Breast epithelium (tissue), 4 donors: Measurements from ENCODE around the gene ARID1B. TPM values are rescaled to one million over a fixed set of nuclear protein-coding genes. Genes with fewer than 3 reads are reported as not detected.

Source experiments
- DNase-seq, 2 donors: peaks; one replicate each; pipeline ENCODE4 v3.0.0-alpha.2; 2019; ENCODE audit warnings: low spot score in 2 of 2
- H3K27ac ChIP-seq, 2 donors: fragments of 200-600 bp; sonication (generic) in 1 of 2; one replicate each; pipeline ENCODE4 v1.5.1; 2016 to 2019; ENCODE audit warnings: mild to moderate bottlenecking in 1 of 2
- H3K27me3 ChIP-seq, 2 donors: fragments of 200-600 bp; sonication (generic) in 1 of 2; one replicate each; pipeline versions ENCODE4 v1.5.1 to v1.6.0; 2017 to 2019; ENCODE audit warnings: control low read depth in 1 of 2, mild to moderate bottlenecking in 1 of 2
- H3K36me3 ChIP-seq: fragments of 200-600 bp; one replicate; pipeline ENCODE4 v1.5.1; 2019
- H3K4me1 ChIP-seq, 2 donors: fragments of 200-600 bp; sonication (generic); one replicate each; pipeline ENCODE4 v1.5.1; 2016 to 2019; ENCODE audit warnings: control low read depth in 1 of 2
- H3K4me3 ChIP-seq, 3 donors: fragments of 200-600 bp; sonication (generic); 1 replicate in 2 of 3; 2 replicates in 1 of 3; pipeline ENCODE4 v1.5.1; 2016 to 2019; ENCODE audit warnings: mild to moderate bottlenecking in 3 of 3, moderate library complexity in 2 of 3
- H3K9me3 ChIP-seq, 2 donors: fragments of 200-600 bp; sonication (generic) in 1 of 2; one replicate each; pipeline ENCODE4 v1.5.1; 2016 to 2019; ENCODE audit warnings: control low read depth in 1 of 2
- CTCF ChIP-seq, 3 donors: fragments of 450-650 bp; IDR thresholded peaks; one replicate each; pipeline ENCODE4 v1.5.1; 2016 to 2017; ENCODE audit warnings: antibody characterized with exemption in 3 of 3, mild to moderate bottlenecking in 3 of 3, moderate library complexity in 3 of 3
- POLR2A ChIP-seq: fragments of 450-650 bp; IDR thresholded peaks from one replicate; pipeline ENCODE4 v1.6.1; 2016; ENCODE audit warnings: antibody characterized with exemption, mild to moderate bottlenecking, moderate library complexity
- POLR2AphosphoS5 ChIP-seq, 3 donors: sonication (generic); formaldehyde crosslinking; IDR thresholded peaks; one replicate each; pipeline ENCODE4 v1.6.1; 2017; ENCODE audit warnings: antibody characterized with exemption in 3 of 3
- intact Hi-C: fragments of 100-400 bp; cut with DNase I; formaldehyde crosslinking; loops from one replicate; pipeline ENCODE4 v1.15.1; 2023; ENCODE audit warnings: low total_unique reads
- total RNA-seq, 3 donors: library from RNA; depleted of rRNA; stranded (reverse); fragments of >200 nt; gene quantifications; one replicate each; pipeline ENCODE4 v1.1.0, GENCODE V29; 2016

ARID1B gene
- total RNA-seq, 3 donors from 2014 or later, result 99.9 to 205 (median 131) TPM

- no peaks in the 10 kb centered on the region for H3K4me1 ChIP-seq
- H3K27me3 ChIP-seq, result no peaks in the 10 kb centered on the region
- H3K27ac ChIP-seq, result no peak overlapping the region
- no peak overlapping the region for H3K4me3 ChIP-seq
- TF ChIP-seq POLR2AphosphoS5 (IDR thresholded peaks at IDR 0.05) (no peak), POLR2A (no peak), CTCF (IDR thresholded peaks at IDR 0.05) (no peak)
- intact Hi-C loops, result no loop called here
- no peak for DNase-seq
- no peaks in the 10 kb centered on the region for H3K36me3 ChIP-seq
- H3K9me3 ChIP-seq, result no peaks in the 10 kb centered on the region
Measured at GRCh38 chr6:157078326-157078725, 301.1 kb downstream of the ARID1B start.

GRCh38 chr6:157079277-157079676 is 302.1 kb downstream of the ARID1B start:
- TF ChIP-seq POLR2A, result no peak
- TF ChIP-seq CTCF (IDR thresholded peaks at IDR 0.05), result no peak
- no peak for TF ChIP-seq POLR2AphosphoS5 (IDR thresholded peaks at IDR 0.05)
- intact Hi-C loops, result no loop called here
- Histone ChIP-seq H3K9me3 (no peaks in the 10 kb centered on the region), H3K4me3 (no peak overlapping the region), H3K27ac (no peak overlapping the region), H3K36me3 (no peaks in the 10 kb centered on the region), H3K27me3 (no peaks in the 10 kb centered on the region), H3K4me1 (no peaks in the 10 kb centered on the region)
- DNase-seq, result no peak

- TF ChIP-seq POLR2A (no peak), POLR2AphosphoS5 (IDR thresholded peaks at IDR 0.05) (no peak), CTCF (IDR thresholded peaks at IDR 0.05) (no peak)
Measured at GRCh38 chr6:157079771-157080170, 302.6 kb downstream of the ARID1B start.

GRCh38 chr6:157080986-157081391 is 303.8 kb downstream of the ARID1B start:
- Histone ChIP-seq H3K4me1 (no peaks in the 10 kb centered on the region), H3K36me3 (no peaks in the 10 kb centered on the region), H3K27me3 (no peaks in the 10 kb centered on the region), H3K27ac (no peak overlapping the region), H3K4me3 (no peak overlapping the region), H3K9me3 (no peaks in the 10 kb centered on the region)
- TF ChIP-seq POLR2AphosphoS5 (IDR thresholded peaks at IDR 0.05) (no peak), POLR2A (no peak), CTCF (IDR thresholded peaks at IDR 0.05) (no peak)
- no peak for DNase-seq
- intact Hi-C loops, result no loop called here

More at GRCh38 chr6:157079771-157080170, 302.6 kb downstream of the ARID1B start:
- no peaks in the 10 kb centered on the region for H3K4me1 ChIP-seq
- no peak for DNase-seq
- H3K4me3 ChIP-seq, result no peak overlapping the region
- no peak overlapping the region for H3K27ac ChIP-seq
- intact Hi-C loops, result no loop called here
- H3K27me3 ChIP-seq, result no peaks in the 10 kb centered on the region
- H3K36me3 ChIP-seq, result no peaks in the 10 kb centered on the region
- H3K9me3 ChIP-seq, result no peaks in the 10 kb centered on the region

- Histone ChIP-seq H3K27me3 (no peaks in the 10 kb centered on the region), H3K27ac (no peak overlapping the region), H3K36me3 (no peaks in the 10 kb centered on the region), H3K9me3 (no peaks in the 10 kb centered on the region), H3K4me1 (no peaks in the 10 kb centered on the region), H3K4me3 (no peak overlapping the region)
- TF ChIP-seq POLR2A (no peak), CTCF (IDR thresholded peaks at IDR 0.05) (no peak), POLR2AphosphoS5 (IDR thresholded peaks at IDR 0.05) (no peak)
- no peak for DNase-seq
- intact Hi-C loops, result no loop called here
Measured at GRCh38 chr6:157083343-157083742, 306.2 kb downstream of the ARID1B start.
